Endothelial cell of umbilical vein (primary cell): Measurements from ENCODE around the gene LITAF. TPM values are rescaled to one million over a fixed set of nuclear protein-coding genes. Genes with fewer than 3 reads are reported as not detected.

Source experiments
- BruUV-seq: library from RNA; stranded (reverse); fragments of 400-500 nt; replicated peaks from 2 replicates; lab custom pipeline; 2021; lab: Mats Ljungman, UMichigan
- CTCF ChIA-PET: fragments of 300-600, 350-600 bp; sonication (Branson Sonifier 250); formaldehyde crosslinking; loops from one replicate; lab custom pipeline; 2021; ENCODE audit warnings: antibody characterized with exemption, inconsistent platforms; lab: Charles Lee
- POLR2A ChIA-PET: fragments of 300-600, 350-600 bp; sonication (Branson Sonifier 250); formaldehyde crosslinking; loops from one replicate; lab custom pipeline; 2021; ENCODE audit warnings: antibody characterized with exemption, inconsistent platforms; lab: Charles Lee
- DNase-seq: peaks from one replicate; pipeline ENCODE4 v3.0.0-alpha.2; 2011; ENCODE audit warnings: low read depth, low spot score
- FAIRE-seq: peaks from 2 replicates; lab custom pipeline; 2011; peaks lifted over from hg19 to GRCh38; lab: Jason Lieb, UNC
- H2AFZ ChIP-seq: 2 replicates; pipeline ENCODE4 v1.6.0; 2012; ENCODE audit warnings: low read depth, low read length, control low read depth, inconsistent platforms
- H3K27ac ChIP-seq: 2 replicates; pipeline ENCODE4 v1.5.1; 2011; ENCODE audit warnings: low read depth, mild to moderate bottlenecking, control low read depth, low read length, moderate library complexity; ENCODE audit not compliant: insufficient read depth
- H3K27me3 ChIP-seq, 2 experiments: 2 replicates each; pipeline versions ENCODE4 v1.6.0 to v1.6.1; 2011; ENCODE audit warnings: low read length in 2 of 2, mixed read lengths in 1 of 2; ENCODE audit not compliant: control insufficient read depth in 2 of 2, insufficient read depth in 2 of 2
- H3K36me3 ChIP-seq, 2 experiments: 2 replicates in 1 of 2; 3 replicates in 1 of 2; pipeline ENCODE4 v1.5.1; 2011; ENCODE audit warnings: low read length in 2 of 2, mild to moderate bottlenecking in 1 of 2, moderate library complexity in 1 of 2; ENCODE audit not compliant: control insufficient read depth in 2 of 2, insufficient read depth in 2 of 2; ENCODE audit errors: extremely low read depth in 1 of 2
- H3K4me1 ChIP-seq: 3 replicates; pipeline ENCODE4 v1.5.1; 2011; ENCODE audit warnings: mild to moderate bottlenecking, low read length; ENCODE audit not compliant: control insufficient read depth, insufficient read depth; ENCODE audit errors: extremely low read depth
- H3K4me2 ChIP-seq: 2 replicates; pipeline ENCODE4 v1.6.1; 2011; ENCODE audit warnings: low read length, control low read depth, mixed read lengths; ENCODE audit not compliant: insufficient read depth
- H3K4me3 ChIP-seq, 3 experiments: fragments of 200-600 bp in 1 of 3; sonication (generic), shearing (Covaris generic) in 1 of 3; replicated peaks in 1 of 3; 2 replicates each; pipeline ENCODE4 v1.5.1; 2011 to 2016; ENCODE audit warnings: control low read depth in 3 of 3, low read length in 3 of 3, mild to moderate bottlenecking in 2 of 3, inconsistent platforms in 1 of 3, low read depth in 1 of 3, moderate library complexity in 1 of 3; ENCODE audit not compliant: insufficient read depth in 1 of 3
- H3K79me2 ChIP-seq: 2 replicates; pipeline ENCODE4 v1.6.0; 2012; ENCODE audit warnings: low read length, inconsistent platforms; ENCODE audit not compliant: control insufficient read depth, insufficient read depth
- H3K9ac ChIP-seq: replicated peaks from 2 replicates; pipeline ENCODE3; 2011; ENCODE audit warnings: low read length, control low read depth; ENCODE audit not compliant: insufficient read depth; ENCODE audit errors: extremely low read depth
- H3K9me1 ChIP-seq: replicated peaks from 3 replicates; pipeline ENCODE4 v1.6.0; 2011; ENCODE audit warnings: mild to moderate bottlenecking, low read length; ENCODE audit not compliant: control insufficient read depth, insufficient read depth; ENCODE audit errors: extremely low read depth
- H3K9me3 ChIP-seq: replicated peaks from 2 replicates; pipeline ENCODE4 v1.5.1; 2012; ENCODE audit warnings: low read length, inconsistent platforms; ENCODE audit not compliant: control insufficient read depth, insufficient read depth
- H4K20me1 ChIP-seq: replicated peaks from 2 replicates; pipeline ENCODE3; 2011; ENCODE audit warnings: mild to moderate bottlenecking, low read length; ENCODE audit not compliant: control insufficient read depth, insufficient read depth; ENCODE audit errors: extremely low read depth
- EZH2 ChIP-seq: IDR thresholded peaks from 2 replicates; pipeline ENCODE4 v1.6.1; 2012; ENCODE audit warnings: borderline replicate concordance, low read depth, mild to moderate bottlenecking, moderate library complexity, low read length, inconsistent platforms; ENCODE audit not compliant: severe bottlenecking
- FOS ChIP-seq: IDR thresholded peaks from 2 replicates; pipeline ENCODE4 v1.6.1; 2011; ENCODE audit warnings: mild to moderate bottlenecking, low read length, moderate library complexity, borderline replicate concordance; ENCODE audit not compliant: insufficient read depth
- GATA2 ChIP-seq: IDR thresholded peaks from 2 replicates; pipeline ENCODE4 v1.7.0; 2011; ENCODE audit warnings: low read depth, mild to moderate bottlenecking, moderate library complexity, mixed read lengths, low read length; ENCODE audit not compliant: insufficient read length, insufficient read depth
- JUN ChIP-seq: IDR thresholded peaks from 2 replicates; pipeline ENCODE4 v1.6.1; 2011; ENCODE audit warnings: borderline replicate concordance, low read depth; ENCODE audit not compliant: insufficient read length, insufficient read depth
- MYC ChIP-seq: IDR thresholded peaks from one replicate; pipeline ENCODE4 v1.6.1; 2011; ENCODE audit warnings: mild to moderate bottlenecking, low read depth, low read length
- POLR2A ChIP-seq: IDR thresholded peaks from 2 replicates; pipeline ENCODE4 v1.6.1; 2012; ENCODE audit warnings: low read depth, mild to moderate bottlenecking, control low read depth, low read length
- POLR2AphosphoS5 ChIP-seq: IDR thresholded peaks from 2 replicates; pipeline ENCODE4 v1.6.1; 2012; ENCODE audit warnings: low read depth, mild to moderate bottlenecking, control low read depth, low read length, moderate library complexity; ENCODE audit not compliant: insufficient read depth
- dilution Hi-C: fragments of 300-500 bp; cut with MboI; formaldehyde crosslinking; loops from one replicate; pipeline ENCODE4 v1.15.0; 2019; ENCODE audit warnings: low sequenced_read_pairs; ENCODE audit not compliant: extremely low pct_ligation_motif_present
- intact Hi-C: fragments of 100-400 bp; cut with micrococcal nuclease; formaldehyde crosslinking; loops from one replicate; pipeline ENCODE4 v1.10.0; 2022
- polyA plus RNA-seq, 4 experiments: library from polyadenylated mRNA; depleted of rRNA in 3 of 4; stranded (reverse) in 3 of 4; unstranded in 1 of 4; fragments of >200 nt; gene quantifications; 2 replicates each; pipeline versions ENCODE4 v1.2.1 to v1.2.3, GENCODE V29; 2011 to 2012; ENCODE audit warnings: missing spikeins in 1 of 4
- total RNA-seq: library from RNA; stranded (reverse); gene quantifications from 2 replicates; pipeline ENCODE4 v1.2.3, GENCODE V29; 2021
- TF ChIP-seq, protein P1 (sequence below), 2 donors: IDR thresholded peaks; 1 replicate in 1 of 2; 2 replicates in 1 of 2; pipeline ENCODE4 v1.5.1; 2011; ENCODE audit warnings: low read length in 2 of 2, mild to moderate bottlenecking in 2 of 2, moderate library complexity in 2 of 2, control low read depth in 1 of 2, inconsistent platforms in 1 of 2, low read depth in 1 of 2; ENCODE audit not compliant: insufficient read depth in 1 of 2; ENCODE audit errors: extremely low read depth in 1 of 2
- TF ChIP-seq, protein P2 (sequence below): IDR thresholded peaks from 2 replicates; pipeline ENCODE4 v1.6.1; 2011; ENCODE audit not compliant: insufficient read depth, insufficient read length

Gene LITAF
- total and polyA plus RNA-seq, 2 donors (not counting 3 experiments of a cell fraction or from before 2014, with no cell fraction given) = 15.2 to 27.2 TPM

DNA sequence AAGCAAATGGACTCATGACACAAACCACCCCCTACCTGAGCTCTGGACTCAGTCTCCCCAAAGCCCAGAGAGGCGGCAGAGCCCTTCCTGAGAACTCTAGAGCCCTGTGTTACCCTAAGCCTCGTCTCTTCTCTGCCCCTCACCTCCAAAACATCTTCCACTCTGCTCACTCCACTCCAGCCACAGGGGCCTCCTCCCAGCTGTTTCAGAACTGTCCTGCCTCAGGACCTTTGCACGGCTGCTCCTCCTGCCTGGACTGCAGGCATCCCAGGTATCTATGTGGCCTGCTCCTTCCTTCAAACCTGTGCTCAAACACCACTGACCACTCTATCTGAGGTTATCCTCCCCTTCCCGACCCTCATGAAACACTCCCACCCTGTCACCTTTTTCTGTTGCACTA is 12.9 kb upstream of the LITAF start:
- no peak overlapping the region for H2AFZ ChIP-seq
- H3K4me3 ChIP-seq = no peak overlapping the region
- H3K36me3 ChIP-seq = no peaks in the 10 kb centered on the region
- no peak for DNase-seq
- dilution Hi-C loops (no loop called here), intact Hi-C loops (no loop called here)
- H3K4me1 ChIP-seq = no peaks in the 10 kb centered on the region
- no peak overlapping the region for H3K9ac ChIP-seq
- ChIA-PET CTCF (interaction anchor here (1.4 kb wide), 1 partner anchor 68 kb away, joined by 5 read pairs; no protein-coding TSS in a partner anchor), POLR2A (no interaction called here)
- H3K27me3 ChIP-seq = peaks cover 0 to 3% of the 10 kb centered on the region in 2 experiments
- no peak overlapping the region for H3K4me2 ChIP-seq
- TF ChIP-seq FOS = no peak
- TF ChIP-seq EZH2 = no peak
- TF ChIP-seq, protein P1, sequence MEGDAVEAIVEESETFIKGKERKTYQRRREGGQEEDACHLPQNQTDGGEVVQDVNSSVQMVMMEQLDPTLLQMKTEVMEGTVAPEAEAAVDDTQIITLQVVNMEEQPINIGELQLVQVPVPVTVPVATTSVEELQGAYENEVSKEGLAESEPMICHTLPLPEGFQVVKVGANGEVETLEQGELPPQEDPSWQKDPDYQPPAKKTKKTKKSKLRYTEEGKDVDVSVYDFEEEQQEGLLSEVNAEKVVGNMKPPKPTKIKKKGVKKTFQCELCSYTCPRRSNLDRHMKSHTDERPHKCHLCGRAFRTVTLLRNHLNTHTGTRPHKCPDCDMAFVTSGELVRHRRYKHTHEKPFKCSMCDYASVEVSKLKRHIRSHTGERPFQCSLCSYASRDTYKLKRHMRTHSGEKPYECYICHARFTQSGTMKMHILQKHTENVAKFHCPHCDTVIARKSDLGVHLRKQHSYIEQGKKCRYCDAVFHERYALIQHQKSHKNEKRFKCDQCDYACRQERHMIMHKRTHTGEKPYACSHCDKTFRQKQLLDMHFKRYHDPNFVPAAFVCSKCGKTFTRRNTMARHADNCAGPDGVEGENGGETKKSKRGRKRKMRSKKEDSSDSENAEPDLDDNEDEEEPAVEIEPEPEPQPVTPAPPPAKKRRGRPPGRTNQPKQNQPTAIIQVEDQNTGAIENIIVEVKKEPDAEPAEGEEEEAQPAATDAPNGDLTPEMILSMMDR (IDR thresholded peaks at IDR 0.05; ENCODE audit: extremely low read depth in 1 of 2, insufficient read depth in 1 of 2, low read depth in 1 of 2, low read length in 2 of 2) = no peak
- no peak for TF ChIP-seq GATA2
- no peak for TF ChIP-seq MYC
- no peak for TF ChIP-seq JUN
- TF ChIP-seq POLR2AphosphoS5 = no peak
- TF ChIP-seq, protein P2, sequence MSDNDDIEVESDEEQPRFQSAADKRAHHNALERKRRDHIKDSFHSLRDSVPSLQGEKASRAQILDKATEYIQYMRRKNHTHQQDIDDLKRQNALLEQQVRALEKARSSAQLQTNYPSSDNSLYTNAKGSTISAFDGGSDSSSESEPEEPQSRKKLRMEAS = no peak
- TF ChIP-seq POLR2A = no peak
- FAIRE-seq = no peak
- H3K79me2 ChIP-seq = no peaks in the 10 kb centered on the region
- no TSS peak for BruUV-seq
- no peaks in the 10 kb centered on the region for H3K9me1 ChIP-seq
- H3K9me3 ChIP-seq = no peaks in the 10 kb centered on the region
- H3K27ac ChIP-seq = no peak overlapping the region
- H4K20me1 ChIP-seq = no peaks in the 10 kb centered on the region
